Trophoblast cell (in vitro differentiated cells and primary cell): ENCODE measurements around the gene SNPH.

Experiments
- DNase-seq, 2 donors: peaks; one replicate each; pipeline ENCODE4 v3.0.0-alpha.2; 2016
- H2AFZ ChIP-seq: 2 replicates; pipeline ENCODE4 v1.6.1; 2013; ENCODE audit warnings: low read length, moderate library complexity, mild to moderate bottlenecking; ENCODE audit not compliant: insufficient read depth, poor library complexity
- H2AK5ac ChIP-seq: 2 replicates; pipeline ENCODE4 v1.6.1; 2013; ENCODE audit warnings: mild to moderate bottlenecking, low read length
- H2BK120ac ChIP-seq: 2 replicates; pipeline ENCODE4 v1.6.1; 2013; ENCODE audit warnings: low read length, mild to moderate bottlenecking, moderate library complexity; ENCODE audit not compliant: insufficient read depth, poor library complexity
- H2BK12ac ChIP-seq: 2 replicates; pipeline ENCODE4 v1.6.1; 2013; ENCODE audit warnings: mild to moderate bottlenecking, low read length, moderate library complexity
- H2BK5ac ChIP-seq: 2 replicates; pipeline ENCODE4 v1.6.1; 2013; ENCODE audit warnings: low read length, low read depth, moderate library complexity, mild to moderate bottlenecking; ENCODE audit not compliant: poor library complexity
- H3K14ac ChIP-seq: 2 replicates; pipeline ENCODE4 v1.6.1; 2013; ENCODE audit warnings: mild to moderate bottlenecking, low read length
- H3K18ac ChIP-seq: 2 replicates; pipeline ENCODE4 v1.6.1; 2013; ENCODE audit warnings: mild to moderate bottlenecking, low read length
- H3K23ac ChIP-seq: 2 replicates; pipeline ENCODE4 v1.6.1; 2013; ENCODE audit warnings: low read length
- H3K27ac ChIP-seq: 2 replicates; pipeline ENCODE4 v1.5.1; 2013; ENCODE audit warnings: low read depth, mild to moderate bottlenecking, inconsistent platforms, low read length, moderate library complexity
- H3K27me3 ChIP-seq: 2 replicates; pipeline ENCODE4 v1.6.1; 2013; ENCODE audit warnings: inconsistent platforms, mild to moderate bottlenecking, low read length, moderate library complexity; ENCODE audit not compliant: insufficient read depth
- H3K36me3 ChIP-seq, 2 experiments: 1 replicate in 1 of 2; 2 replicates in 1 of 2; pipeline ENCODE4 v1.6.1; 2013; ENCODE audit warnings: low read length in 2 of 2, mild to moderate bottlenecking in 2 of 2, moderate library complexity in 1 of 2; ENCODE audit not compliant: insufficient read depth in 2 of 2, control insufficient read depth in 1 of 2
- H3K4ac ChIP-seq: 2 replicates; pipeline ENCODE4 v1.6.1; 2013; ENCODE audit warnings: low read depth, mild to moderate bottlenecking, low read length, moderate library complexity
- H3K4me1 ChIP-seq, 2 experiments: 1 replicate in 1 of 2; 2 replicates in 1 of 2; pipeline ENCODE4 v1.6.1; 2013; ENCODE audit warnings: low read length in 2 of 2, mild to moderate bottlenecking in 2 of 2, moderate library complexity in 1 of 2; ENCODE audit not compliant: insufficient read depth in 2 of 2, control insufficient read depth in 1 of 2
- H3K4me2 ChIP-seq: 2 replicates; pipeline ENCODE4 v1.6.1; 2013; ENCODE audit warnings: inconsistent platforms, mild to moderate bottlenecking, low read length, moderate library complexity
- H3K4me3 ChIP-seq: 2 replicates; pipeline ENCODE4 v1.5.1; 2013; ENCODE audit warnings: mild to moderate bottlenecking, low read depth, low read length, inconsistent platforms
- H3K79me1 ChIP-seq: one replicate; pipeline ENCODE4 v1.6.1; 2013; ENCODE audit warnings: low read length
- H3K79me2 ChIP-seq: 2 replicates; pipeline ENCODE4 v1.6.1; 2013; ENCODE audit warnings: low read length, mild to moderate bottlenecking; ENCODE audit not compliant: control insufficient read depth, insufficient read depth, poor library complexity
- H3K9ac ChIP-seq: 2 replicates; pipeline ENCODE4 v1.6.1; 2013; ENCODE audit warnings: mild to moderate bottlenecking, low read length
- H3K9me3 ChIP-seq: 2 replicates; pipeline ENCODE4 v1.6.1; 2013; ENCODE audit warnings: low read depth, mild to moderate bottlenecking, control low read depth, inconsistent platforms, low read length; ENCODE audit not compliant: insufficient read depth
- H4K12ac ChIP-seq: 2 replicates; pipeline ENCODE4 v1.6.1; 2013; ENCODE audit warnings: low read depth, mild to moderate bottlenecking, low read length, moderate library complexity
- H4K8ac ChIP-seq: 2 replicates; pipeline ENCODE4 v1.6.1; 2013; ENCODE audit warnings: low read depth, mild to moderate bottlenecking, low read length, moderate library complexity
- H4K91ac ChIP-seq: one replicate; pipeline ENCODE4 v1.6.1; 2013; ENCODE audit warnings: low read depth, mild to moderate bottlenecking, low read length, moderate library complexity
- WGBS: extraction: QIAGEN DNeasy Blood & Tissue Kit; methylation state at CpG from one replicate; pipeline ENCODE4 v1.1.7; 2013; ENCODE audit warnings: missing lambda C conversion rate; ENCODE audit not compliant: insufficient read length, insufficient coverage; ENCODE audit errors: extremely low coverage; 5-methylcytosine and 5-hydroxymethylcytosine counted together

SNPH gene

DNA sequence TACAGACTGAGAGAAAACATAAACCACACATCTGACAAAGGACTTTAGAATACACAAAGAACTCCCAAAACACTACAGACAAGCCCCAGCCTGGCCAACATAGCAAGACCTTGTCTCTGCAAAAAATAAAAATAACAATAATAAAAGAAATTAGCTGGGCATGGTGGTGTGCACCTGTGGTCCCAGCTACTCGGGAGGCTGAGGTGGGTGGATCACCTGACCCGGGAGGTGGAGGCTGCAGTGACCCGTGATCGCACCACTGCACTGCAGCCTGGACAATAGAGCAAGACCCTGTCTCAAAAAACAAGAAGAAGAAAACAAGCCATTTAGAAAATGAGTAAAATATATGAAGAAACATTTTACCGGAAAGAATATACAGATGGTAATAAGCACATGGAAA is 49.7 kb downstream of the SNPH start:
- Histone ChIP-seq H3K4me2 (no peak overlapping the region), H3K18ac (no peak overlapping the region), H3K36me3 (no peaks in the 10 kb centered on the region), H3K27me3 (no peaks in the 10 kb centered on the region), H2BK5ac (no peak overlapping the region), H4K8ac (no peak overlapping the region), H3K4me1 (peaks cover 0 to 3% of the 10 kb centered on the region in 2 experiments), H3K79me1 (no peaks in the 10 kb centered on the region), H3K4ac (no peak overlapping the region), H2AFZ (no peak overlapping the region), H3K4me3 (no peak overlapping the region), H4K91ac (no peak overlapping the region), H2AK5ac (no peak overlapping the region), H3K9ac (no peak overlapping the region), H3K79me2 (no peaks in the 10 kb centered on the region), H3K23ac (no peak overlapping the region), H4K12ac (no peak overlapping the region), H2BK12ac (no peak overlapping the region), H3K9me3 (peaks cover 2% of the 10 kb centered on the region), H2BK120ac (no peak overlapping the region), H3K14ac (no peak overlapping the region), H3K27ac (no peak overlapping the region)
- no peak for DNase-seq
- no CpG with 5 or more reads among the region's 5 CpGs for WGBS

DNA sequence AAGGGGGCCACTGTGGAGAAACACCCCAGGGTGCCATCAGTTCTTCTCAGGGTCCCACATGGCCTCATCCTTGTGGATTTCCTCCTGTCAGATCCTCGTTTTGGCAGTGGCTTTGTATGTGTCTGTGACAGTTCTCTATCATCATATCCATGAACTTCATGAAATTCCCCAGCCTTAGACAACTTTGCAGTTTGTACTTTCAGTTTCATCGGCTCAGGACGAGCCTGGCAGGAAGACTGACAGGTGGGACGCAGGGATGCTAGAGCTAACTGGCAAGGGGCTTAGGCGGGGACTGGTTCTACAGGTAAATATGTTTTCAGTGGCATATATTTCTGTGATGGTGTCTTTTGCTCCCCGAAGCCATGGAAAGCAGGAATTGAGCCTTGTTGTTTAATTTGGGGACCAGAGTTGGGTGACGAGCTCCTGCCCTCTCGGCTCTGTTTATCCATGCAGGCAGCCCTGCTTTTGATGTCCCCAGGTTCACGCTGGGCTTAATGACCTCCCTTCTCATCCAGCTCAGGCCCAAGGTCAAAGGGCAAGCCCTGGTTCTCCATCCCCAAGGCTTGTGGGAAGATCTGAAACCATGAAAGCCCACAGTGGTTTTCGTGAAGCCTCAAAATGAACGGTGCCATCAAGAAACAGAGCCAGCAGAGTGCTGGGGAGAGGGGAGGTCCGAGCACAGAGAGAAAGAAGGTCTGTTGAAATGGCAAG is 51.6 kb downstream of the SNPH start:
- H3K18ac ChIP-seq: no peak overlapping the region
- H4K8ac ChIP-seq: no peak overlapping the region
- no peak overlapping the region for H2BK5ac ChIP-seq
- H4K12ac ChIP-seq: no peak overlapping the region
- H3K4ac ChIP-seq: no peak overlapping the region
- no peak overlapping the region for H3K9ac ChIP-seq
- no peak overlapping the region for H3K4me3 ChIP-seq
- peaks cover 2% of the 10 kb centered on the region for H3K9me3 ChIP-seq
- no CpG with 5 or more reads among the region's 12 CpGs for WGBS
- H3K27ac ChIP-seq: no peak overlapping the region
- peaks cover 0 to 3% of the 10 kb centered on the region in 2 experiments for H3K4me1 ChIP-seq
- no peaks in the 10 kb centered on the region for H3K79me1 ChIP-seq
- DNase-seq: no peak
- H2AFZ ChIP-seq: no peak overlapping the region
- H3K14ac ChIP-seq: no peak overlapping the region
- H3K23ac ChIP-seq: no peak overlapping the region
- no peaks in the 10 kb centered on the region for H3K27me3 ChIP-seq
- no peak overlapping the region for H3K4me2 ChIP-seq
- no peak overlapping the region for H4K91ac ChIP-seq
- H2BK12ac ChIP-seq: no peak overlapping the region
- no peak overlapping the region for H2BK120ac ChIP-seq
- no peaks in the 10 kb centered on the region for H3K79me2 ChIP-seq
- no peak overlapping the region for H2AK5ac ChIP-seq
- no peaks in the 10 kb centered on the region for H3K36me3 ChIP-seq

DNA sequence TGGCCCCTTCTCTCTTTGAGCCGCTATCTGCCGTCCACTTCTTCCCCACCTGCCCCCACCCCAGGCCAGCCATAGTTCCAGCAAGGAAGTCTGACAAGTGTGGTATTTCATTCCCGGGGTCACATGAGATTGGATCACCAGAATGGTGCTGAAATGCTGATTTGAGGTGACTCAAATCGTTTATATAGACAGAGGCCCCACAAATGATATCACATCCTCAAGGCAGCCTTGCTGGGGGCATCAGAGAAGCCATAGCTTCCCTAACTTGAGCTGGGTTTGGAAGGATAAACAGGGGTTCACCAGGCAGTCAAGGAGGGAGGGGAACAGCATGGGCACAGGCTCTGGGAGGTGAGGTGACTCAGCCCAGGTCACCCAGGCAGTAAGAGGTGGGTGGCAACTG is 53.0 kb downstream of the SNPH start:
- no peak overlapping the region for H2AK5ac ChIP-seq
- H4K91ac ChIP-seq: no peak overlapping the region
- H3K36me3 ChIP-seq: no peaks in the 10 kb centered on the region
- no peak overlapping the region for H4K8ac ChIP-seq
- no peak overlapping the region for H3K4me2 ChIP-seq
- no peak overlapping the region for H2BK12ac ChIP-seq
- no CpG with 5 or more reads among the region's 4 CpGs for WGBS
- H2AFZ ChIP-seq: no peak overlapping the region
- no peak overlapping the region for H4K12ac ChIP-seq
- H3K27ac ChIP-seq: no peak overlapping the region
- H3K23ac ChIP-seq: no peak overlapping the region
- H3K9me3 ChIP-seq: no peaks in the 10 kb centered on the region
- H3K9ac ChIP-seq: no peak overlapping the region
- no peaks in the 10 kb centered on the region for H3K27me3 ChIP-seq
- H3K79me1 ChIP-seq: no peaks in the 10 kb centered on the region
- no peak overlapping the region for H3K4ac ChIP-seq
- no peak overlapping the region for H2BK120ac ChIP-seq
- no peaks in the 10 kb centered on the region for H3K79me2 ChIP-seq
- H3K4me1 ChIP-seq: no peaks in the 10 kb centered on the region
- H3K4me3 ChIP-seq: no peak overlapping the region
- no peak overlapping the region for H3K18ac ChIP-seq
- H2BK5ac ChIP-seq: no peak overlapping the region
- DNase-seq: no peak
- H3K14ac ChIP-seq: no peak overlapping the region

DNA sequence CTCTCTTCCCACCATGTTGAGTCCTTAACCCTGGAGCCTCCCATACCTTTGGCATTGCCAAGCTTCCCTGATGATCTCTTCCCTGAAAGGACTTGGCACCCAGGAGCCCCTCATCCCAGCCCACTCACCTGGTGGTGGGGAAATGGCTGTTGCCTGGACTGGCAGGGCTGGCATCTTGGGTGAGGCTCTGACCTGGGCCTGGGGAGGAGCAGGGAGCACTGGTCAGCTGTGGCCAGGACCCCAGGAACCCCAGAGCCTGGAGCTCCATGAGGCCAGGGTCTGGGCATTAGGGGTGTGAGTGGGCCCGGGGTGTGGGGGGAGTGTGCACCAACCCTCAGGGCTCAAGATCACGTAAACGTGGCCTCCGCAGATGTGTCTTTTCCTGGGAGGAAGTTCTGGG is 53.4 kb downstream of the SNPH start:
- Histone ChIP-seq H3K4me1 (no peaks in the 10 kb centered on the region), H3K79me1 (no peaks in the 10 kb centered on the region), H3K4me3 (no peak overlapping the region), H3K27ac (no peak overlapping the region), H3K23ac (no peak overlapping the region), H3K27me3 (no peaks in the 10 kb centered on the region), H4K8ac (no peak overlapping the region), H2BK5ac (no peak overlapping the region), H3K9me3 (no peaks in the 10 kb centered on the region), H2AK5ac (no peak overlapping the region), H3K79me2 (no peaks in the 10 kb centered on the region), H3K18ac (no peak overlapping the region), H3K14ac (no peak overlapping the region), H3K4me2 (no peak overlapping the region), H2AFZ (no peak overlapping the region), H3K9ac (no peak overlapping the region), H3K4ac (no peak overlapping the region), H4K12ac (no peak overlapping the region), H2BK12ac (no peak overlapping the region), H2BK120ac (no peak overlapping the region), H4K91ac (no peak overlapping the region), H3K36me3 (no peaks in the 10 kb centered on the region)
- no CpG with 5 or more reads among the region's 4 CpGs for WGBS
- DNase-seq: no peak
